ENCODE data around the gene ABHD3.

GRCh38 chr18:21605213-21605612 lies 99.4 kb downstream of the ABHD3 start:
- TF ChIP-seq CTCF (optimal IDR thresholded peaks at IDR 0.05 in 1 of 3, IDR thresholded peaks at IDR 0.05 in 1 of 3, conservative IDR thresholded peaks at IDR 0.05 in 1 of 3; ENCODE audit: extremely low read depth in 1 of 3, insufficient read depth in 2 of 3, low read length in 3 of 3): no peak
- no peak for TF ChIP-seq EZH2 (IDR thresholded peaks at IDR 0.05; ENCODE audit: low read length)
